C4-2B (cell line): ENCODE data around the gene SLC2A9.

ENCODE experiments used
- ZFX ChIP-seq: fragments of 450-650 bp; IDR thresholded peaks from 2 replicates; pipeline ENCODE4 v1.6.1; 2017
- TF ChIP-seq, protein P1 (sequence below): fragments of 450-650 bp; conservative IDR thresholded peaks from 2 replicates; pipeline ENCODE4 v1.5.1; 2017; ENCODE audit warnings: mild to moderate bottlenecking

DNA sequence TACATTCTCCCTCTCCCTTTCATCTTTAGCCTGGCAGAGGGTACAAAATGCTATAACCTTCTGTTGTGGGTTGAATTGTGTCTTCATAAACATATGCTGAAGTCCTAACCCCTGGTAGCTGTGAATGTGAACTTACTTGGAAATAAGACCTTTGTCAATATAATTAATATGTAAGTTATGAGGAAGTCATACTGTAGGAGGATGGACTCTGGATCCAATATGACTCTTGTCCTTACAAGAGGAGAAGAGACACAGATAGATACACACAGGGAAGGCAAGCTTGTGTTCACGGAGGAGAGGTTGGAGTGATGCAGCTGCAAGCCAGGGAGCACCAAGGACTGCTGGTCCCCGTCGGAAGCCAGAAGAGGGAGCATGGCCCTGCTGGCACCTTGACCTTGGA lies 94.7 kb downstream of the SLC2A9 start:
- TF ChIP-seq, protein P1, sequence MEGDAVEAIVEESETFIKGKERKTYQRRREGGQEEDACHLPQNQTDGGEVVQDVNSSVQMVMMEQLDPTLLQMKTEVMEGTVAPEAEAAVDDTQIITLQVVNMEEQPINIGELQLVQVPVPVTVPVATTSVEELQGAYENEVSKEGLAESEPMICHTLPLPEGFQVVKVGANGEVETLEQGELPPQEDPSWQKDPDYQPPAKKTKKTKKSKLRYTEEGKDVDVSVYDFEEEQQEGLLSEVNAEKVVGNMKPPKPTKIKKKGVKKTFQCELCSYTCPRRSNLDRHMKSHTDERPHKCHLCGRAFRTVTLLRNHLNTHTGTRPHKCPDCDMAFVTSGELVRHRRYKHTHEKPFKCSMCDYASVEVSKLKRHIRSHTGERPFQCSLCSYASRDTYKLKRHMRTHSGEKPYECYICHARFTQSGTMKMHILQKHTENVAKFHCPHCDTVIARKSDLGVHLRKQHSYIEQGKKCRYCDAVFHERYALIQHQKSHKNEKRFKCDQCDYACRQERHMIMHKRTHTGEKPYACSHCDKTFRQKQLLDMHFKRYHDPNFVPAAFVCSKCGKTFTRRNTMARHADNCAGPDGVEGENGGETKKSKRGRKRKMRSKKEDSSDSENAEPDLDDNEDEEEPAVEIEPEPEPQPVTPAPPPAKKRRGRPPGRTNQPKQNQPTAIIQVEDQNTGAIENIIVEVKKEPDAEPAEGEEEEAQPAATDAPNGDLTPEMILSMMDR, result no peak
- TF ChIP-seq ZFX, result no peak
